NCI-H2081 (cell line): ENCODE results near the gene PPP1R1A.

Experiments
- DNase-seq, 2 experiments: peaks; one replicate each; lab custom pipeline; 2025; lab: John Stamatoyannopoulos, UW

The PPP1R1A gene

GRCh38 chr12:54603173-54603814 lies 14.8 kb upstream of the PPP1R1A start:
- DNase-seq, result peak; percentile 24 to 48

- DNase-seq, result no peak
Measured at GRCh38 chr12:54602661-54603060, 14.2 kb upstream of the PPP1R1A start.

- DNase-seq, result no peak
Measured at GRCh38 chr12:54601841-54602240, 13.4 kb upstream of the PPP1R1A start.

DNA sequence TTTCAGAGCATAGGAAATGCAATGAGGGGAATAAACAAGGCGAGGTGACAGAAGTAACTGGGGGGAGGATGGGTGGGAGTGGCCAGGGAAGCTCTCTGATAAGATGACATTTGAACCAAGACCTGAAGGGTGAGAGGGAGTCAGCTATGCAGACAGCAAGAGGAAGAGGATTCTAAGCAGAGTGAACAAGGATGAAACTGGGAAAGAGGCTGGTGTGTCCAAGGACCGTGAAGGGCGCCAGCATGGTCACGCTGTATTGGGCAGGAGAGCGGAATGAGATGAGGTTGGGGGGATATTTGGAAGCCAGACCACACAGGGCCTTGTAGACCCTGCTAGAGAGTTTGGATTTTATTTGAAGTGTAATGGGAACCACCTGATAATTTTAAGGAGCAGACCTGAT lies 10.5 kb upstream of the PPP1R1A start:
- no peak for DNase-seq

- peak; percentile 41 to 42 for DNase-seq
Measured at GRCh38 chr12:54596526-54596946, 8.1 kb upstream of the PPP1R1A start.

- DNase-seq, result no peak
Measured at GRCh38 chr12:54595471-54595870, 7.0 kb upstream of the PPP1R1A start.

GRCh38 chr12:54593725-54594124 lies 5.3 kb upstream of the PPP1R1A start:
- no peak for DNase-seq

DNA sequence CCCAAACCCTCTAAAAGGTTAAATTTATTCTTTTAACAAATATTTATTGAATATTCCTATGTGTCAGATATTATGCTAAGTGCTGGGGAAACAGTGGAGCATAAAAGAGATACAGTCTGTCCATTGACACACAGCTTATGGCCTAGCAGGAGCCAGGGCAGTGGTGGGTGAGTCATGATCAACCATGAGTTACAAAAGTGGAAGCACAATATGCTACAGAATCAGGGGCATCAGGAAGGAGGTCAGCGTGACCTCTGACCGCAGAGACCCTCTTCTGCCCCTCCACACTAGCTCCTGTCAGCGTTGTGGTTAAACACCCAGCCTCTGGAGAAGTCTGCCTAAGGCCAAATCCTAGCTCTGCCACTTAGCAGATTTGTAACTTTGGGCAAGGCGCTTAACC lies 4.7 kb upstream of the PPP1R1A start:
- DNase-seq, result no peak

GRCh38 chr12:54592316-54592715 lies 3.9 kb upstream of the PPP1R1A start:
- DNase-seq, result no peak

- no peak for DNase-seq
Measured at GRCh38 chr12:54590978-54591591, 2.6 kb upstream of the PPP1R1A start.

GRCh38 chr12:54589964-54590363 lies 1.5 kb upstream of the PPP1R1A start:
- no peak for DNase-seq

- no peak for DNase-seq
Measured at GRCh38 chr12:54588890-54589267, 420 bp upstream of the PPP1R1A start.

- DNase-seq, result no peak
Measured at GRCh38 chr12:54587315-54587873, 1.1 kb downstream of the PPP1R1A start.

DNA sequence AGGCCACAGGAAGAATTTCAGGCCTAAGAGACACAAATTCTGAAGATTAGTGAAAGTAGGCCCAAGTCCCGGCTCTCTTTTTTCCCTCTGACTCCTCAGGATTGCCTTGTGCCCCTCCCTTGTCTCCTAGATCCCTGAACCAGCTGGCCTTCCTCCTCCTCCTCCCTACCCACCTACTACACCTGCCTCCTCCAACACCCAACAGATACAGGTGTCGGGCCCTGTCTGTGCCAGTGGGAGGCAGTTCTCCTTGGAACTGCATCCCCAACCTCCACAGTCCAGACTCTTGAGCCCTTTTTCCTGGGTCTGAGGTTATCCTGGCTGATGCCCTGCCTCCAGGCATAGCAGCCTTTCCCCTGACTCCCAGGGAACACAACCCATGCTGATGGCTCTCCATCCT lies 1.8 kb downstream of the PPP1R1A start:
- no peak for DNase-seq

DNA sequence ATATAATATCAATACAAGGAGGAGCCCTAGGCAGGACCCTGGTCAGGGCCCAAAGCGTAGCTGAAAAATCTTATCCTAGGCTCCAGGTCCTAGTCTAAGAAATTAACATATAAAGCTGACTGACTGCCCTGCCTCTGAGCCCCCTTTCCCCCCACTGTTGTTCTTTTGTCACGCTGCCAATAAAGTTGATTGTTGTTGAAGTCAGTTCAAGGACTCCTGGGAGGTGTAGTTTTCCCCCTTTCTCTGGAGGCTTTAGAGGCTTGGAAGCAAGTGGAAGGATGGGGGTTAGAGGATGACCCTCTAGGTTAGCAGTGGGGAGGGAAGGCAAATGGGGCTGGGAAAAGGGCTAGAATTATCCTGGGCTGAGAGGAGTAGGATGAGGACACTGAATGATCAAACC lies 3.2 kb downstream of the PPP1R1A start:
- DNase-seq, result no peak

DNA sequence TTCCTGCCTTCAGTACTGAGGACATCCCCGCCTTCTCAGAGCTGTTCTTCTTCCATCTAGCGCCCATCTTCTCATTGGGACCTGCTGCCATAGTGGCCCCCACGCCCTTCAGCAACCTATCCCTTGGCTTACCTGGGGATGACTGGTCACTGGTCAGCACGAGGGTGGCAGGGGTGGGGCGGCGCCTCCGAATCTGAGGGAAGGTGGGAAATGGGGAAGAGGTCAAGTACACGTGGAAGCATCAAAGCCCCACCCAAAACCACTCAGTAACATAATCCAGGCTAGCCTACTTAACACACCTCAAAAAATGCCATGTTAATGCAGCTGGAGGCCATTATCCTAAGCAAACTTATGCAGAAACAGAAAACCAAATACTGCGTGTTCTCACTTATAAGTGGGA lies 4.3 kb downstream of the PPP1R1A start:
- DNase-seq, result no peak

- DNase-seq, result no peak
Measured at GRCh38 chr12:54583726-54584125, 4.7 kb downstream of the PPP1R1A start.

DNA sequence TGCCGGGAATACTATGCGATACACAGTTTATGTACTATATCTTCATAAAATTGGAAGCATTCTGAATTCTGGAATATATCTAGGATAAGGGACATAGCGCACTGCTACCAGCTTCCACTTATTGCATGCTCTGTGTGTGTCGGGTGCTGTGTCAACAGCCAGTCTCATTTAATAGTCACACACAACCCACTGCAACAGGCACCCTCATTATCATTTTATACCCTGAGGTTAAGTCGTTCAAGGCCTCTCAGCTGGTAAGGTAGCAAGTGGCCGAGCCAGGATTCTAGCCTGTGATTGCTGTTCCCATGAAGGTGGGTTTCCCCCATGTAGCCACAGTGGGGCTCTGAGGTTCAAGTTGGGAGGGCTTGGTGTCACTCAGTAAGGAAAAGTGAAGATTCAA lies 7.0 kb downstream of the PPP1R1A start:
- no peak for DNase-seq

DNA sequence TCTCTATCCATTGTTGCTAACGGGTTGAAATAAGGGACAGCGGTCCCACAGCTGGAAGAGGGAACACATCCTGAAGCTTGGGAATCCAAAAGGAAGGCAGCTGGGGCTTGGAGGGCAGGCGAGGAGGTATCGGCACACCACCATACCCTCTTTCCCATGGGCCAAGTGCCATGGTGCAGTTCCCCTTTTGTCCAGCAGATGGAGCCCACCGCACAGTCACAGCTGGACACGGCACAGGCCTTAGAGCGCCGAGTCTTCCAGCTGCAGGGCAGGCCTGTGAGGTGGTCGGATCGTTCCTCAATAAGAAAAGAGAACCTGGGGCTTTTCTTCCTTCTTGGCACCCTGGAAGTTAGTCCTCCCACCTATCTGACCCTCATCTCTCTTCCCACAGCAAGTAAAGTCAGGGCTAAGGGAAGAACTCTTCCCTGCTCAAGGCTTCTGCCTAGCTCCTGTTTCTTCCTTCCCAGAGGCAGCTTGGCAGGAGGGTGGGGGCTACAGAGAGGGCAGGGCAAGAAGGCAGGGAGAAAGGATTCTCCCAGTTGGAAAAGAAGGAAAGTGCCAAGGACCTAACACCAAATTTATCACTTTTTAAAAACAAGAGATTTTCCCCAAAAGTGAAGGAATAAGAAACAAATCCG lies 8.6 kb downstream of the PPP1R1A start:
- DNase-seq, result peak; percentile 45 to 47

DNA sequence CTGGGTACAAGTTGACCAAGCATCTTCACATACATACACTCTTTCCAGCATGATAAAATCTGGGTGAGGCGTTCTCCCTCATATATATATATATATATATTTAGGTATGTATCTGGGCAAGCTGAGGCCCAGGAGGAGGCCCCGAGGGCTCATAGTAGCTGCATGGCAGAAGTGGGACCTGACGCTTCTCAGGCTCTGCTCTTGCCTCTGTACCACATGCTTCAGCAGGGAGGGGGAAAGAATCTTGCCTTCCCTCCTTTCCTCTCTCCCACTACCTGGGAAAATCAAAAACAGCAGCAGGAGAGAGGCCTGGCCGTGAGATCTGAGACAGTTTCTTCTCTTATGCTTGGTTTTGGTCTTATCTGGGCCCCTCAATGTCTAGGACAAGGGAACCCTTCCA lies 9.2 kb downstream of the PPP1R1A start:
- no peak for DNase-seq

- no peak for DNase-seq
Measured at GRCh38 chr12:54578778-54579177, 9.7 kb downstream of the PPP1R1A start.

- no peak for DNase-seq
Measured at GRCh38 chr12:54572881-54573280, 15.6 kb downstream of the PPP1R1A start.
